Measurements from ENCODE around the gene EEF2K. TPM values are rescaled to one million over a fixed set of nuclear protein-coding genes. Genes with fewer than 3 reads are reported as not detected.

Gene EEF2K
- total RNA-seq, 4 donors from 2014 or later: 18.7 to 39.9 (median 21.2) TPM

- peak; percentile 64 to 85 for DNase-seq
Measured at GRCh38 chr16:22220069-22220440, 14.0 kb downstream of the EEF2K start.

GRCh38 chr16:22220714-22221113 is 14.6 kb downstream of the EEF2K start:
- ATAC-seq: peak; percentile 89
- DNase-seq: peak; percentile 95 to 97
- Histone ChIP-seq H3K27me3 (no peaks in the 10 kb centered on the region), H3K27ac (peak overlapping the region; percentile 90 to 95 (median 94)), H3K9me3 (no peaks in the 10 kb centered on the region), H3K4me1 (peaks cover 62 to 67% of the 10 kb centered on the region in 2 donors), H3K4me3 (peak overlapping the region in 3 of 4 donors; percentile 14 to 42 (median 27)), H3K36me3 (no peaks in the 10 kb centered on the region)
- intact Hi-C loops (cut with DNase I; ENCODE audit: low total_unique reads) (loop anchor here (1.0 to 2.0 kb wide), 3 partner anchors 14 to 77 kb away; partner anchors contain the start of genes EEF2K and POLR3E), in situ Hi-C loops (cut with MboI; ENCODE audit: low sequenced_read_pairs in 4 of 4) (no loop called here)
- TF ChIP-seq POLR2A (IDR thresholded peaks at IDR 0.05) (peak in 1 of 2 donors; percentile 11), CTCF (IDR thresholded peaks at IDR 0.05 in 4 of 5, conservative IDR thresholded peaks at IDR 0.05 in 1 of 5) (peak in 2 of 5 experiments; percentile 4 to 27)

More at GRCh38 chr16:22220069-22220440, 14.0 kb downstream of the EEF2K start:
- Histone ChIP-seq H3K4me1 (peaks cover 59 to 67% of the 10 kb centered on the region in 2 donors), H3K4me3 (peak overlapping the region in 3 of 4 donors; percentile 14 to 42 (median 27)), H3K9me3 (no peaks in the 10 kb centered on the region), H3K36me3 (no peaks in the 10 kb centered on the region), H3K27me3 (no peaks in the 10 kb centered on the region), H3K27ac (peak overlapping the region; percentile 90 to 95 (median 94))
- TF ChIP-seq POLR2A (IDR thresholded peaks at IDR 0.05) (no peak), CTCF (IDR thresholded peaks at IDR 0.05 in 4 of 5, conservative IDR thresholded peaks at IDR 0.05 in 1 of 5) (no peak)
- intact Hi-C loops (cut with DNase I; ENCODE audit: low total_unique reads): loop anchor here (1.0 to 2.0 kb wide), 3 partner anchors 14 to 77 kb away; partner anchors contain the start of genes EEF2K and POLR3E
- in situ Hi-C loops (cut with MboI; ENCODE audit: low sequenced_read_pairs in 4 of 4): no loop called here
- ATAC-seq: peak; percentile 63 to 67

GRCh38 chr16:22222006-22222405 is 15.9 kb downstream of the EEF2K start:
- no peaks in the 10 kb centered on the region for H3K9me3 ChIP-seq
- no peak overlapping the region for H3K4me3 ChIP-seq
- in situ Hi-C loops (cut with MboI; ENCODE audit: low sequenced_read_pairs in 4 of 4): no loop called here
- H3K4me1 ChIP-seq: peaks cover 50 to 55% of the 10 kb centered on the region in 2 donors
- intact Hi-C loops (cut with DNase I; ENCODE audit: low total_unique reads): no loop called here
- no peaks in the 10 kb centered on the region for H3K27me3 ChIP-seq
- ATAC-seq (no peak), DNase-seq (no peak)
- H3K36me3 ChIP-seq: peaks cover 0 to 5% of the 10 kb centered on the region in 2 donors
- TF ChIP-seq CTCF (IDR thresholded peaks at IDR 0.05 in 4 of 5, conservative IDR thresholded peaks at IDR 0.05 in 1 of 5): no peak
- no peak for TF ChIP-seq POLR2A (IDR thresholded peaks at IDR 0.05)
- H3K27ac ChIP-seq: peak overlapping the region; percentile 90 to 95 (median 94)

GRCh38 chr16:22222998-22223397 is 16.9 kb downstream of the EEF2K start:
- Histone ChIP-seq H3K4me3 (no peak overlapping the region), H3K9me3 (no peaks in the 10 kb centered on the region), H3K4me1 (peaks cover 47 to 51% of the 10 kb centered on the region in 2 donors), H3K36me3 (peaks cover 0 to 6% of the 10 kb centered on the region in 2 donors), H3K27me3 (no peaks in the 10 kb centered on the region), H3K27ac (peak overlapping the region; percentile 90 to 95 (median 94))
- no peak for DNase-seq
- TF ChIP-seq CTCF (IDR thresholded peaks at IDR 0.05 in 4 of 5, conservative IDR thresholded peaks at IDR 0.05 in 1 of 5) (no peak), POLR2A (IDR thresholded peaks at IDR 0.05) (no peak)
- ATAC-seq: no peak
- intact Hi-C loops (cut with DNase I; ENCODE audit: low total_unique reads): no loop called here
- in situ Hi-C loops (cut with MboI; ENCODE audit: low sequenced_read_pairs in 4 of 4): no loop called here

Measured in gastrocnemius medialis (tissue), 4 donors.